ENCODE results near the gene ETDB.
A peak's percentile ranks its signal among the peaks of the same experiment; 100 is the strongest.

ETDB gene

DNA sequence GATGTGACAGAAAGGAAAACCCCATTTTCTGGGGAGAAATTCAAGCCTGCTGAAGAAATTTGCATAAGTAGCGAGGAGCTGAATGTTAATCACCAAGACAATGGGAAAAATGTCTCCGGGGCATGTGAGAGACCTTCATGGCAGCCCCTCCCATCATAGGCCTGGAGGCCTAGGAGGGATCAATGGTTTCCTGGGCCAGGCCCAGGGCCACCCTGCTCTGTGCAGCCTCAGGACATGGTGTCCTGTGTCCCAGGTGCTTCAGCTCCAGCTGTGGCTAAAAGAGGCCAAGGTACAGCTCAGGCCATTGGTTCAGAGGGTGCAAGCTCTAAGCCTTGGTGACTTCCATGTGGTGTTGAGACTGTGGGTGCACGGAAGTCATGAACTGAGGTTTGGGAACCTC lies 31.2 kb downstream of the ETDB start:
- DNase-seq (ENCODE audit: insufficient read length) (no peak), FAIRE-seq (no peak)

DNA sequence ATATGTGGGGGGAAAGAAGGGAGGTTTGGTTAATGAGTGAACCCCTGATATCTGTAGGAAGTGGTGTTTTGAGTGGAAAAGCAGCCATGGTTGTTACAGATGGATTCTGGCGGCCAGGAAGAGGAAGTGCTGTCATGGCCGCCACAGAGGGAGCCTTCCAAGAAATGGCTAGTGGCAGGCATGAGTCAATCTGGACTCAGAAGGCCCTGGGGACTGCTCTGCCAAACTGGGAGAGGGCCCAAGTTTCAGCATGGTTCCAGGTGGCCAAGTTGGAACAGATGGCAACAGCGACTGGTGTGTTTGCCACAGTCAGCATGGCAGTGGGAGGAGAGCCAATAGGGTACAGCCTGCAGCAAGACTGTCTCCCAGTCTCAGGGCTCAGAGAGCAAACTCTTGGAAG lies 32.5 kb downstream of the ETDB start:
- DNase-seq (ENCODE audit: insufficient read length) (no peak), FAIRE-seq (no peak)
- no peak for TF ChIP-seq POLR2AphosphoS5 (IDR thresholded peaks at IDR 0.05; ENCODE audit: low read depth, low read length)
- TF ChIP-seq POLR2A (IDR thresholded peaks at IDR 0.05; ENCODE audit: low read depth, low read length) = no peak
- TF ChIP-seq TAF1 (IDR thresholded peaks at IDR 0.05; ENCODE audit: borderline replicate concordance, low read depth, low read length) = no peak

More for the DNA sequence above, 31.2 kb downstream of the ETDB start:
- TF ChIP-seq POLR2A (IDR thresholded peaks at IDR 0.05; ENCODE audit: low read depth, low read length) = no peak

DNA sequence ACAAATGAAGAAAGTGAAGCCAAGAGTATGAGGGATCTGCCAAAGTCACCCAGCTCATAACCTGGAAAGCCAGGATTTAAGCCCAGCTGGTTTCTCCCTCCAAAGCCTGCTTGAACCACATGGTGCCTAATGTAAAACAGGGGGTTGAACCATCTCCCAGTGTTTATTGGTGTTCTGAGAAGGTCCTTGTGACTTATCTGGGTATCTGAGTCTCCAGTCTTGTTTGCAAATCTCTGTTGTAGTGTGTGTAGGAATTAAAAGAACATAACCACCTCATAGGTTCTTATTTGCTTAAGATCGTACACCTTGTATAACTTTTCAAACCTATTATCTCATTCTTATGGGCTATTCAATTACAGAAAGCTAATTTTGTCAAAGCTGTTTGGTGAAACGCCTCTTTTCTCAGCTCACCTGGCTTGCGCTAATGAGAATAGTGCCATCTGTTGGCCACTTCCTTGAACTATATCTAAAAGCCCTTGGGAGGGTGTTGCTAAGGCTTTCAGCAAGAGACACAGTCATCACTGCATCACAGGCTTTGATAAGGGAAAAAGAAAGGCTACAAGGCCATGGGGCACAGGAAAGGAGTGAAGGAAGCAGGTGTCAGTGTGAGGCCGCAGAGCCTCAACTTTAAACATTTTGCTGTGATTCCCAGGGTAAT lies 34.0 kb downstream of the ETDB start:
- TF ChIP-seq POLR2AphosphoS5 (IDR thresholded peaks at IDR 0.05; ENCODE audit: low read depth, low read length) (no peak), TAF1 (IDR thresholded peaks at IDR 0.05; ENCODE audit: borderline replicate concordance, low read depth, low read length) (no peak), POLR2A (IDR thresholded peaks at IDR 0.05; ENCODE audit: low read depth, low read length) (no peak)
- FAIRE-seq (peak; percentile 90), DNase-seq (ENCODE audit: insufficient read length) (no peak)

DNA sequence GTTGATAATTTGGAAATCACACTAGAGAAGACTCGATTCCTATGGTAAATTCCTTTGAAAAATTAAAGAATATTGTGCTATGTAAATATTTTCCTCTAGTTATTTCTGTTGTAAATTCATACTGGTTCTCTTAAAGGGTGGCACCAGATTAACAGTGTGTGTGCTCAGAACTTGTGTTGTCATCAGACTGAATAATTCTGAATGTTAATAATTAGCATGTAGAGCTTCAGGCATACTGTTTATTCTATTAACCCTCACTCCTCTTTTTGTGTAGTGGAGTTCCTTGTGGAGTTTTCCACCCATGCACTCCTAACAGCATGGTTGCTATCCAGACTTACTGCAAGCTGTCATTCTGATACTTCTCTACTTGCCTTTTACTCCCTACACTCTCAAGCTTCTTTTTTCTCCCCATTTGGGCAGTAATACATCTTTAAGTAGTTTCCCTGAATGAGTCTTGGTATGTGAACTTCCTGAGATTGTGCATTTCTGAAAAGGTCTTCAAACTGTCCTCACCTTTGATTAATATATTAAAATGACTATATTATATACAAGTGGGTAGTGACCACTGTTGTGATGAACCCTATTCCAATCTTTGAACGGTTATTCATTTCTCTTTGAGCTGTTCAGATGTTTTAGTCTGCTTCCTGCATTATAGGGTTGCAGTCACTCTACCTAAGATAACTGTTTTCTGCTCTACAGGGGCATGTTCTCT lies 38.5 kb downstream of the ETDB start:
- DNase-seq (ENCODE audit: insufficient read length) = no peak
- no peak for FAIRE-seq
- TF ChIP-seq TAF1 (IDR thresholded peaks at IDR 0.05; ENCODE audit: borderline replicate concordance, low read depth, low read length) (no peak), POLR2A (IDR thresholded peaks at IDR 0.05; ENCODE audit: low read depth, low read length) (no peak), POLR2AphosphoS5 (IDR thresholded peaks at IDR 0.05; ENCODE audit: low read depth, low read length) (no peak)

Measured in GM12892 (cell line).